GM19035 (cell line): ENCODE measurements around the gene BEAN1.

Source experiments
- ATAC-seq: cut with Tn5 transposase; IDR thresholded peaks from one replicate; pipeline ENCODE4 v1.9.1; 2021; ENCODE audit not compliant: unreplicated experiment

Gene BEAN1

DNA sequence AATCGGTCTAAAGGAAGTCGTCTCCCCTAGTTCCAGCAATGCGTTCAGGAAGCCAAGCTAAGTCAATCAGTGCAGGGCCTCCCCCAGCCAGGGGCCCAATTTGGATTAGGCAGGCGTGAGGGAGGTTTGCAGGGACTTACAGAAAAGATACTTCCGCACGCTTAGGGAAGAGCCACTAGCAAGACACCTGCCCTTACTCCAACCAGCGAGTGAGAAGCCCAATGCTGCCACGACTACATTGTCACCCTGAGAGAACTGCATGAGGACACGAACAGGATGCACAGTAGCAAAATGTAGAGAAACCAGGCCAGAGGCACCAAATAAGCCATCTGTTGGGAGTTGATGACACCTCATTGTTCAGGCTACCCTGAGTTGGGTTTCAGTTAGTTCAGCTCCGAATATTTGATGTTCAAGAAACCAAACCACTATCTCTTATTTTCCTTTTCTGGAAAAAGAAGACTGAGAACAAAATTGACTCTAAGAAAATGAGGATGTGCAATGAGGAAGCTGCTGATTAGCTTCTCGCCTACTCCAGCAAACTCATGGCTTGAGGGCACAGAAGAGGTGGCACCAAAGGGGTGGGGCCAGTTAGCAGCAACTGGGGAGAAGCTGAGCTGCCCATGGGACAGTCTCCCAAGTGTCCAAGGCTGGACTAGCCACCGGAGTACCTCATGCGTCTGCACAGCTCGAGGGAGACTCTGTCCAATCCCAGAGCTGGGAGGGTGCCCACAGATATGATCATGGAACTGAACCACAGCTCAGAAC is 93.5 kb downstream of the BEAN1 start:
- ATAC-seq: no peak

DNA sequence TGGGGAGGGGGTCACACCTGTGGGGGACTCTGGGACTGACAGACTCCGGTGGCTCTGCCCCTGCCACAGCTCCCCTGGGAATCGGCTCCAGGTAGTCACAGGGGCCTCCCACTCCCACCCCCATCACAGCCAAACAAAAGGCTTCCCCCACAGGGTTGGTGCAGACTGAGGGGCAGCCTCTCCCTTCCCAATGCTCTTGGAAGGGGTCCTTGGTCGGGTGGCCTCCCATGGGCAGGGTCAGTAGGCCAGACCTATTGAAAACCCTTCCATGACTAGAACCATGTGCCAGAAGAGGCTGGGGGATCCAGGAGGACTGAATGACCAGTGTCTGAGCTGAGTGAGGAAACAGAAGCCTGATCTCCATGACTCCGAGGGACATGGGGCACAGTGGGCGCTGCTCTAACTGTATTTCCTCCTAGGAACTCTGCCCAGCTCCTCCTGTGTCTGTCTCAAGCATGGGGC is 94.2 kb downstream of the BEAN1 start:
- no peak for ATAC-seq

DNA sequence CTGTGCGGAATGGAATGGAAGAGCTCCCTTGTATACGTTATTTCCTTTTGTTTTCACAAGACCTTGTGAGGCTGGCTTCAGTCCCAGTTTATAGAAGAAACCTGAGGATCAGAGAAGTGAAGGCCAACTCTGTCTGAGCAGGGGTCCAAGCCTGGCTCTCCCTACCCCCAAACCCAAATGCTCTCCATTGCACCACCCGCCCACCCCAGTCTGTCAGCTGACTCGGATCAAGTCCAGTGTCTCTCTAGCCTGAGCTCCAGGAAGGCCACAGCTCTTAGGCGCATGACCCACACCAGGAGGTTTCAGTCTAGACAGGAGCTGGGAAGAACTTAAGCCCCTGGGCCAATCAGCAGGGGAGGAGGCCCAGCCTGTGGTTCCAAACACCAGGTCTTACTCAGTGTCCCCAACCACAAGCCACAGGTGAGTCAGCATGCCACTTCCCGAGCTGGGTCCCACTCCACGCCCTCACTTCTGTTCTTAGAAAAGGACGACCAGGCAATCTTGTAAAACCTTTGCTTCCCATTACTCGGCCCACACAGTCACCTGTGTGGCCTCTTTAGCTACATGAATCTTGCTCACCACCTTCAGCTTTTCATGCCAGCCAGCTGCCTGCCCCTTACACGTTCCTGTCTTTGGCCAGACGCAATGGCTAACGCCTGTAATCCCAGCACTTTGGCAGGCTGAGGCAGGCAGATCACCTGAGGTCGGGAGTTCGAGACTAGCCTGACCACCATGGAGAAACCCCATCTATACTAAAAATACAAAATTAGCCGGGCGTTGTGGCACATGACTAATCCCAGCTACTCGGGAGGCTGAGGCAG is 95.1 kb downstream of the BEAN1 start:
- ATAC-seq: peak; percentile 44

GRCh38 chr16:66522816-66523590 is 95.9 kb downstream of the BEAN1 start:
- no peak for ATAC-seq

- ATAC-seq: peak; percentile 38
Observed at GRCh38 chr16:66523861-66524354, 96.8 kb downstream of the BEAN1 start.

DNA sequence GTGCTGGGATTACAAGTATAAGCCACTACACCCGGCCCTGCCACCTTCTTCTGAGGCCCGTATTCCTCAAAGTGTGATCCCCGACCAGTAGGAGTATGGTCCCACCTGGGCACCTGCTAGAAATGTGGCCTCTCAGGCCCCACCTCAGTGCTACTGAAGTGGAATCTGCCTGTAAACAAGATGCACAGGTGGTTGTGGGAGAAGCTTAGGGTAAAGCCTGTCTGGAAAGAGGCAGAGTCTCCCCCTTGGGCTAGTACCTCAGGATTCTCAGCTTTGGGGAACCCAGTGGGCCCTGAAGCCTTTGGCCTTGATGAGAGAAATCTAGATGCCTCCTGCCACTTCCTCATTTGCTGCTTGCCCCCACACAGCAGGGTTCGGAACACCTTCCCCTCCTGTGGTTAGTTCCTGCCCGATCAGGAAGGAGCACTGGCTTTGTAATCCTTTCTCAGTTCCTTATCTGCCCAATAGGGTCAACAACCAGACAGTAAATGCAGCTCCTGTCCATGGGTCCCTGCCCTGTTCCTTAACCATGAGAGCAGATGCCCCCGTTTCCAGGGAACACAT is 97.6 kb downstream of the BEAN1 start:
- ATAC-seq: peak; percentile 74

DNA sequence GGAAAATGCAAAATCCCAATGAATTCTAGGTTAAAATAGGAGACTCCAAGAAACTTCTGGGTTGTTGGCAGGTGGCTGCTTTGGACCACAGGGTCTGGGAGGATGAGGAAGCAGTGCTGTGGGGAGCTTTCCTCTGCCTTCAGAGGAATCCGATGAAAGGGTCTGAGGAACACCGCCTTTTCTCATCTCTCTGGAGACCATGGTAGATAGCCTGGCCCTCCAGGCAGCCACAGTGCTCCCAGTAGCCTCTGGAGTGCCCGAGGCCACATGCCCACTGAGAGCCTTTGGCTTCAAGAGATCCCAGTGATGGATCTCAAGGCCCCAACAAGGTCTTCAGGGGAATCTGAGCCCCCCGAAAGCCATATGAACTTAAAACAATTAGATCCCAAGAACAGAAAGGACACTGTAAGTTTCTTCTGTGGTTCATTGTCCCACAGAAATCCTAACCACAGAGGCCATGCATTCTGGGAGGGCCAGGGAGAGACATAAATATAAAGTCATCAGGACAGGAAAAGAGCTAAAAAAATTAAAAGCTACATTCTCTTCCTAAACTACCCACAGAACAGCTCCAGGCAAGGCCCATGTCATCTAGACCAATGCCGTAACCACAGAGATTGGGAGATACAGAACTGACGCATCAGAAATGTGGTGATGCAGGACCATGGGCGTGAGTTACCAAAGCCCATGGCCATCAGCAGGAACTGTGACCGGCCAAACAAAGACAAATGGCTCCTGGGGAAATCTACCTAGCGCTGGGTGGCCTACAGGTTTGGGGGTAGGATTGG is 98.5 kb downstream of the BEAN1 start:
- no peak for ATAC-seq

DNA sequence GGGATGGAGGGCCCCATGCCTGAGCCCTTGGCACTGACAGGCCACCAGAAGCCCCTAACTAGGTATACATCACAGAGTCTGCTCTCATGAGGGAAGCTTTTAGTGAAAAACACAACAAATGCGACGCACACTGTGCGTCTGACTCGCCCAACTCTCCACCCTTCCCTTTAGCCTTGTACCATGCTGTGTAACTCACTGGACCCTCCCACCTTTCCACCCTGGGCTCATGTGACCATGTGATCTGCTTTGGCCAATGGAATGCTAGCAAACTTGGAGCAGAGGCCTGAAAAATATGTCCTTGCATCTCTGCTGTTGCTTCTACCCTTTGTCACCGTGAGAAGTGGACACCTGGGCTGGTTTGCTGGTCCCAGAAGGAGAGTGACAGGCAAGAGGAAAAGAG is 101.2 kb downstream of the BEAN1 start:
- ATAC-seq: no peak

- no peak for ATAC-seq
Observed at GRCh38 chr16:66529475-66529874, 102.4 kb downstream of the BEAN1 start.
